GM13977 (cell line): ENCODE measurements around the gene RBM6.

ENCODE experiments used
- DNase-seq: peaks from one replicate; pipeline ENCODE4 v3.0.0; 2012; ENCODE audit warnings: low spot score
- in situ Hi-C: fragments of 300-500 bp; cut with MboI; formaldehyde crosslinking; loops from one replicate; pipeline ENCODE4 v1.12.0; 2022; ENCODE audit warnings: low sequenced_read_pairs, low pct_unique_long_range_greater_than_20kb, mixed read lengths, inconsistent platforms; ENCODE audit not compliant: unreplicated experiment
- TF ChIP-seq, protein P1 (sequence below): IDR thresholded peaks from 2 replicates; pipeline ENCODE4 v1.5.1; 2012; ENCODE audit warnings: mild to moderate bottlenecking, control low read depth; ENCODE audit not compliant: insufficient read depth; ENCODE audit errors: extremely low read depth, missing control alignments

The RBM6 gene

DNA sequence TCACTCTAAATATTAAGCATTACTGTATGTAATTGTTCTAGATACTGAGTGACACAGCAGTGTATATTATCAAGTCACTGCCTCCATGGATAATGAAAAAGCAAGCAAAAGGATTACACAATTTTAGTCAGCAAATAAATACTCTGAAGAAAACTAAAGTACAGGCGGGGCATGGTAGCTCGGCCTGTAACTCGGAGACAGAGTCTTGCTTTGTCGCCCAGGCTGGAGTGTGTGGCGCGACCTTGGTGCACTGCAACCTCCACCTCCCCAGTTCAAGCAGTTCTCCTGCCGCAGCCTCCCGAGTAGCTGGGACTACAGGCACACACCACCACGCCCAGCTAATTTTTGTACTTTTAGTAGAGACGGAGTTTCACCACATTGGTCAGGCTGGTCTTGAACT is 32.7 kb downstream of the RBM6 start:
- in situ Hi-C loops: no loop called here
- TF ChIP-seq, protein P1, sequence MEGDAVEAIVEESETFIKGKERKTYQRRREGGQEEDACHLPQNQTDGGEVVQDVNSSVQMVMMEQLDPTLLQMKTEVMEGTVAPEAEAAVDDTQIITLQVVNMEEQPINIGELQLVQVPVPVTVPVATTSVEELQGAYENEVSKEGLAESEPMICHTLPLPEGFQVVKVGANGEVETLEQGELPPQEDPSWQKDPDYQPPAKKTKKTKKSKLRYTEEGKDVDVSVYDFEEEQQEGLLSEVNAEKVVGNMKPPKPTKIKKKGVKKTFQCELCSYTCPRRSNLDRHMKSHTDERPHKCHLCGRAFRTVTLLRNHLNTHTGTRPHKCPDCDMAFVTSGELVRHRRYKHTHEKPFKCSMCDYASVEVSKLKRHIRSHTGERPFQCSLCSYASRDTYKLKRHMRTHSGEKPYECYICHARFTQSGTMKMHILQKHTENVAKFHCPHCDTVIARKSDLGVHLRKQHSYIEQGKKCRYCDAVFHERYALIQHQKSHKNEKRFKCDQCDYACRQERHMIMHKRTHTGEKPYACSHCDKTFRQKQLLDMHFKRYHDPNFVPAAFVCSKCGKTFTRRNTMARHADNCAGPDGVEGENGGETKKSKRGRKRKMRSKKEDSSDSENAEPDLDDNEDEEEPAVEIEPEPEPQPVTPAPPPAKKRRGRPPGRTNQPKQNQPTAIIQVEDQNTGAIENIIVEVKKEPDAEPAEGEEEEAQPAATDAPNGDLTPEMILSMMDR: no peak
- no peak for DNase-seq

DNA sequence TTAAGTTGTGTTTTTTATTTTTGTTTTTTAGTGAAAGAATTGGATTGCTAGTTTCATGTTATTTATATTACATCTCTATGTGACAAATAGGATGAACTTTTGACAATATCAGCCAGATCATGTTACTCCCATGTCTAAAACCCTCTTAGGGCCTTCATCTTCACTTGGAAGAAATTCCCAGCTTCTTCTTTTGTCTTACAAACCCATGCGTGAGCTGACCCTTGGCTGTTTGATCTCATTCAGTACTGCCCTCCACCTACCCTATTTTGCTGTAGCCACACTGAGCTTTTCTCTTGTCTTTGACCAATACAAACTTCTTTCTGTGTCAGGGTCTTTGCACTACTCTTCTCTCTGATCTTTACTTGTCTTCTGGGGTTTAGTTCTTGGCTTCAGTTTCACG is 37.0 kb downstream of the RBM6 start:
- in situ Hi-C loops: no loop called here
- TF ChIP-seq, protein P1: no peak
- no peak for DNase-seq

DNA sequence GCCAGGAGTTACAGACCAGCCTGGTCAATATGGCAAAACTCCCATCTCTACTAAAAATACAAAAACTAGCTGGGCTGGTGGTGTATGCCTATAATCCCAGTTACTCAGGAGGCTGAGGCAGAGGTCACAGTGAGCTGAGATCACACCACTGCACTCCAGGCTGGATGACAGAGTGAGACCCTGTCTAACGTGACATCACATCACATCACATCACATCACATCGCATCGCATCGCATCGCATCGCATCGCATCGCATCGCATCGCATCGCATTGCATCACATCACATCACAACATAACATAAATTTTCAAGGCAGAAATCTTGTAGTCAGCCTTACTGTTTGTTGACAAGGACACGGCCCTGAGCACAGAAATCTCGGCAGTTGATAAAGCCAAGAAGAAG is 44.4 kb downstream of the RBM6 start:
- TF ChIP-seq, protein P1: no peak
- DNase-seq: no peak
- in situ Hi-C loops: no loop called here

DNA sequence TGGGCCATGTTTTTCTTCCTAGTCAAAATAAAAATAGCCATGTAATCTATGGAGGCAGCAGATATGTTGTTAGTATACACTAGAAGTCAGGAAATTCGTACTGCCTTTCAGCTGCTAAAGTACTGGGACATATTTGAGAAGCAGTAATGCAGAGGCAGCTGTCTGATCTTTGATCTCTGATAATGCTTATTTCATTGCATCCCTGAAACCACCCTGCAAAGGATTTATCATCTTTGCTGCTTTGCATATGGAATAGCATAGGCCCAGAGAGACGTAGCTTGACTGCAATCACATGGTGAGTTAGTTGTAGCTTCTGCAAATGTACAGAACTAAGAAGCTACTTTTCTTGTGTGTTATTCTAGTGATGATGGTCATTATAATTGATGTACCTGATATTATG is 52.4 kb downstream of the RBM6 start:
- TF ChIP-seq, protein P1: no peak
- no peak for DNase-seq
- in situ Hi-C loops: no loop called here

DNA sequence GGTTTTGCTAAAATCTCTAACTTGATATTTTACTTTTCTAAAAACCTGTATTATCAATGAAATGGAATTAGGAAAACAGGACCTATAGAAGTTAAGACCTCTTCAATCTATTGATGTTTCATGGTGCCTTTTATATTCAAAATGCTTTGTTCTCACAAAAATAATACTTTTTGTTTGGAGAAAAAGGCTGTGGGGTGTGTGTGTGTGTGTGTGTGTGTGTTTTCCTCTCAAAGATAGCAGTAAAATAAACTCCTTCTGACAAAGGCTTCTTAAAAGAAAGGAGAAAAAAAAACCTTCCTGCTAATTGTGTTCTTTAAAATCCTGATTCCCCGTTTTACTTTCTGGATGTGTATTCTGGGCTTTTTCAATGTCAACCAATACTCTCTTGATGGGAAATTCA is 54.5 kb downstream of the RBM6 start:
- in situ Hi-C loops: no loop called here
- TF ChIP-seq, protein P1: no peak
- DNase-seq: no peak

DNA sequence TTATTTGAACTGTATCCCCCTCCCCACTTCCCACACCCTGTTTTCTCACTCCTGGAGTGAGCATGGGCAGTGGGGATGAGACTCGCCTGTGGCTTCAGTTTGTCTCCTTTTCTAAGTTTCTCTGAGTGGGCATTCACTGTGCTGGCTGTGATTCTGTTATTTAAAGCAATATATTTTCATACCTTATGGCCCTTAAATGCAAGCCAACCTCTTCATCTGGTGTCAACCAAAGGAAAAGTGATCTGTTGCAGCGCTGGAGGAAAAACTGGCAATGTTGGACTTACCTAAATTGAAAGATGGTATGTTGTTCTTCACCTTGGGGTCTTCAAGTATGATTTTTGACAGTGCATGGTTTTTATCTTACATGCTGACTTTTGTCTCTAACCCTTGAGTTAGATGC is 56.1 kb downstream of the RBM6 start:
- TF ChIP-seq, protein P1: no peak
- DNase-seq: no peak
- in situ Hi-C loops: no loop called here

DNA sequence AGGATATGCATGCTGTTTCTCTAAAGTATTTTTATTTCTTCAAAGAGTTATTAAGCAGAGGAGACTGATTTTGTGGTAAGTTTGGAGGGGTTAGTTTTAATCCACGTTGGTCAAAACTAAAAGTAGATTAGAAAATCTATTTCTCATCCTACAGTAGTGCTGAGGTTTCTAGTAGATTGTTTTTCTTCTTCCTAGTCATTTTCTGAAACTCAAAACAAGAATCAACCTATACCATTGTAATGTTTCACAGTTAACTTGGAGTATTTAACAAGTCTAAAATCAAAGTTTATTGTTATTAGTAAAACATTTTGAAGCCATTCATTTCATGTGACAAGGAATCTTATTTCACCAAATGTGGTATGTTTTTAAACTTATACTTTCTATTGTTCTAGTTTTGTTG is 57.9 kb downstream of the RBM6 start:
- TF ChIP-seq, protein P1: no peak
- DNase-seq: no peak
- in situ Hi-C loops: no loop called here
